Subcutaneous abdominal adipose tissue (tissue), 5 donors: ENCODE measurements around the gene MYCN.

Experiments used
- H3K27ac ChIP-seq: one replicate; pipeline ENCODE4 v1.7.0; 2013; ENCODE audit warnings: low read depth, mild to moderate bottlenecking, inconsistent platforms, low read length, moderate library complexity
- H3K27me3 ChIP-seq, 5 donors: one replicate each; pipeline ENCODE4 v1.7.0; 2013; ENCODE audit warnings: low read length in 5 of 5, inconsistent platforms in 1 of 5; ENCODE audit not compliant: control insufficient read depth in 5 of 5, insufficient read depth in 4 of 5
- H3K36me3 ChIP-seq, 5 donors: one replicate each; pipeline ENCODE4 v1.7.0; 2013; ENCODE audit warnings: low read length in 5 of 5; ENCODE audit not compliant: control insufficient read depth in 5 of 5, insufficient read depth in 5 of 5
- H3K4me1 ChIP-seq, 5 donors: one replicate each; pipeline ENCODE4 v1.7.0; 2013; ENCODE audit warnings: low read length in 5 of 5, mild to moderate bottlenecking in 3 of 5, moderate library complexity in 1 of 5; ENCODE audit not compliant: control insufficient read depth in 5 of 5, insufficient read depth in 5 of 5
- H3K4me3 ChIP-seq, 5 donors: one replicate each; pipeline ENCODE4 v1.7.0; 2013; ENCODE audit warnings: low read length in 5 of 5, low read depth in 1 of 5
- H3K9ac ChIP-seq, 5 donors: one replicate each; pipeline ENCODE4 v1.7.0; 2013; ENCODE audit warnings: low read length in 5 of 5, mild to moderate bottlenecking in 4 of 5, moderate library complexity in 3 of 5
- H3K9me3 ChIP-seq, 5 donors: one replicate each; pipeline ENCODE4 v1.7.0; 2013; ENCODE audit warnings: low read length in 5 of 5; ENCODE audit not compliant: control insufficient read depth in 5 of 5
- donor health status: healthy.
- donor health status: healthy.
- donor health status: healthy.
- donor health status: healthy.
- donor health status: healthy.

The MYCN gene

DNA sequence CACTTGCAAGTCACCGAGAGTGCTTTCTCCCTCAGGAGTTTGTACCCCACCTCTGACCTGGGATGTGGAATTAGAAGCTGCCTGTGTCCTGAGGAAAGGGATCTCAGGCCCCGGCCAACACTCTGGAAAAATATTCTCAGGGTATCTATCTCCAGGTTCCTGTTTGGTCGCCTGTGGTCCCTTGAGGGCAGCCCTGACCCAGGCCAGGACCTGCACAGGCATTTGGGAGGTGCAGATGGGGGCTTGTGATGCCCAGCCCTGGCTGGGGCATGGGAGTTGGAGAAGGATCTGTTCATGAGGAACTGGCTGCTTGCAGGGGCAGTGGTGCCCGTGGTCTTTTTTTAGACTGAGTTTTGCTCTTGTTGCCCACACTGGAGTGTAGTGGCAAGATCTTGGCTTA, 46.3 kb downstream of the MYCN start:
- H3K36me3 ChIP-seq: no peaks in the 10 kb centered on the region
- peaks cover 0 to 8% (median 0%) of the 10 kb centered on the region in 5 donors for H3K4me1 ChIP-seq
- H3K4me3 ChIP-seq: no peak overlapping the region
- H3K9ac ChIP-seq: no peak overlapping the region
- no peaks in the 10 kb centered on the region for H3K9me3 ChIP-seq
- H3K27me3 ChIP-seq: peaks cover 0 to 7% (median 3%) of the 10 kb centered on the region in 5 donors
- H3K27ac ChIP-seq: no peak overlapping the region

GRCh38 chr2:15988733-15989132, 48.4 kb downstream of the MYCN start:
- Histone ChIP-seq H3K4me1 (no peaks in the 10 kb centered on the region), H3K9ac (no peak overlapping the region), H3K4me3 (no peak overlapping the region), H3K27ac (no peak overlapping the region), H3K9me3 (no peaks in the 10 kb centered on the region), H3K36me3 (no peaks in the 10 kb centered on the region), H3K27me3 (peaks cover 0 to 8% (median 3%) of the 10 kb centered on the region in 5 donors)

- Histone ChIP-seq H3K4me1 (no peaks in the 10 kb centered on the region), H3K27ac (no peak overlapping the region)
These were observed 49.2 kb downstream of the MYCN start for GRCh38 chr2:15989559-15989958.

DNA sequence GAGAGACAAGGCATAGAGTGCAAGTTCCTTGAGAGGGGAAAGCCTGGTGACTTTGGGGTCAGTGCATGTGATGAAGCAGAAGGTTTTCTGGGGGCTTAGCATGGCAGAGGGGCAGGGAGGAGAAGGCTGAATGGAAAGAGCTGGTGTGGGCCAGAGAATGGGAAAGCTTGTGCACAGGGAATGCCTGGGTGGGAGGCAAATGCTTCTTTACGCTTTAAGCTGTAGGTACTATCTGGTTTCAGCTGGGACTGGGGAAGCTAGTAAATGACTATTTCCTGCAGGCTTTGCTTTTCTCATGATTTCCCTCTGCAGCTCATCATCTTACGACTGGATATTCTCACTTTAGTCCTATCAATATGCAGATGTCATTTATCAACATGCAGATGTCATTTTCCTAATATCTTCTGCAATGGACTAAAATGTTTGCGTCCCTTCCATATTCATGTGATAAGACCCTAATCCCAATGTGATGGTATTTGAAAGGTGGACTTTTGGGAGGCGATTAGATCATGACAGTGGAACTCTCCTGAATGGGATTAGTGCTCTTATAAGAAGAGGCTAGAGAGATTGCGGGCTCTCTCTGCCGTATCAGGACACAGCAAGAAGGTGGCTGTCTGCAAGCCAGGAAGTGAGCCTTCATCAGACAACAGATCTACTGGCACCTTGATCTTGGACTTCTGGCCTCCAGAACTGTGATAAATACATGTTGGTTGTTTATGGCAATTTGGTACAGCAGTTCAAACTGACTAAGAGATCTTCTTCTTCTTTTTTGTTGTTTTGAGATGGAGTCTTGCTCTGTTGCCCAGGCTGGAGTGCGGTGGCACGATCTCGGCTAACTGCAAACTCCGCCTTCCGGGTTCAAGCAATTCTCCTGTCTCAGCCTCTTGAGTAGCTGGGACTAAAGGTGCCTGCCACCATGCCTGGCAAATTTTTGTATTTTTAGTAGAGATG, 50.1 kb downstream of the MYCN start:
- no peak overlapping the region for H3K9ac ChIP-seq
- no peaks in the 10 kb centered on the region for H3K9me3 ChIP-seq
- no peak overlapping the region for H3K4me3 ChIP-seq
- H3K36me3 ChIP-seq: no peaks in the 10 kb centered on the region
- H3K4me1 ChIP-seq: no peaks in the 10 kb centered on the region
- H3K27me3 ChIP-seq: peaks cover 0 to 8% (median 2%) of the 10 kb centered on the region in 5 donors
- no peak overlapping the region for H3K27ac ChIP-seq

More at GRCh38 chr2:15989559-15989958, 49.2 kb downstream of the MYCN start:
- Histone ChIP-seq H3K36me3 (no peaks in the 10 kb centered on the region), H3K9me3 (no peaks in the 10 kb centered on the region), H3K4me3 (no peak overlapping the region), H3K27me3 (peaks cover 0 to 8% (median 3%) of the 10 kb centered on the region in 5 donors), H3K9ac (no peak overlapping the region)

- Histone ChIP-seq H3K9me3 (no peaks in the 10 kb centered on the region), H3K27ac (no peak overlapping the region), H3K4me1 (no peaks in the 10 kb centered on the region), H3K27me3 (peaks cover 0 to 8% (median 2%) of the 10 kb centered on the region in 5 donors), H3K36me3 (no peaks in the 10 kb centered on the region), H3K4me3 (no peak overlapping the region), H3K9ac (no peak overlapping the region)
These were observed 50.9 kb downstream of the MYCN start for GRCh38 chr2:15991231-15991630.

- Histone ChIP-seq H3K9me3 (no peaks in the 10 kb centered on the region), H3K36me3 (no peaks in the 10 kb centered on the region), H3K4me3 (no peak overlapping the region), H3K9ac (no peak overlapping the region), H3K4me1 (no peaks in the 10 kb centered on the region), H3K27me3 (peaks cover 0 to 7% (median 0%) of the 10 kb centered on the region in 5 donors), H3K27ac (no peak overlapping the region)
These were observed 52.3 kb downstream of the MYCN start for GRCh38 chr2:15992457-15993231.

DNA sequence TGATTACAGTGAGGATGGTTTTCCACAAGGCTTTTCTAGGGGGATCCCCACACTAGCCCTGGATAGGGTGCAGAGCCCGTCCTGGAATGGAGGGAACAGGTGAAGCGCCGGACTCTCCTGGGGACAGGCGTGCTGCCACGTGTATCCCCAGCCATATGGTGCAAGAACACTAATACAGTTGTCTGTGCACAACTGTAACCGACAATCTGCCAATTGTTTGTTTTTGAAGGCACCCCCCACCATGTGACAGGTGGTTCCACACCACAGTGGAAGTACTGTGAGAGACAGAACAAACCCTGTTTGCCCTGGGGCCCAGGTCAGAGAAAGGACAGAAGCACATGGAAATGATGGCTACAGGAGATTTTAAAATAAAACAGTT, 52.9 kb downstream of the MYCN start:
- no peaks in the 10 kb centered on the region for H3K4me1 ChIP-seq
- H3K36me3 ChIP-seq: no peaks in the 10 kb centered on the region
- H3K4me3 ChIP-seq: no peak overlapping the region
- H3K27me3 ChIP-seq: peaks cover 0 to 7% (median 0%) of the 10 kb centered on the region in 5 donors
- no peak overlapping the region for H3K27ac ChIP-seq
- no peaks in the 10 kb centered on the region for H3K9me3 ChIP-seq
- H3K9ac ChIP-seq: no peak overlapping the region

DNA sequence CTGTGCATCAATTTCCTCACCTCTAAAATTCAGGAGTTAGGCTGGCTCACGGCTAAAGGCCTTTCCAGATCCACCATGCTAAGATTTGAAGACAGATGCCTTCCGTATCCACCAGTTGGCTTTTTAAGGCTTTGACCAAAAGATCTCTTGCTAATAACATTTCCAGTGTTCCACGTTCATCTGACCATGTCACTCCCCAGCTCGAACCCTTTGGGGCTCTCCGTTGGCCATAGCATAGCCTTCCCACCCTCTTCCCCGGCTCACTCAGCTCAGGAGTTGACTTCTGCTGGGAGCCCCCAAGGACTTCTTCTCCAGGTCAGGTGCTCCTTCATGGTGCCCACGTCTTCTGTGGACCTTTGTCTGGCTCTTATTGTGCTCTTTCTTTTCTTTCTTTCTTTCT, 53.3 kb downstream of the MYCN start:
- H3K36me3 ChIP-seq: no peaks in the 10 kb centered on the region
- no peak overlapping the region for H3K4me3 ChIP-seq
- H3K9me3 ChIP-seq: no peaks in the 10 kb centered on the region
- no peak overlapping the region for H3K27ac ChIP-seq
- no peak overlapping the region for H3K9ac ChIP-seq
- H3K27me3 ChIP-seq: peaks cover 0 to 7% (median 0%) of the 10 kb centered on the region in 5 donors
- H3K4me1 ChIP-seq: no peaks in the 10 kb centered on the region

GRCh38 chr2:15995603-15996002, 55.3 kb downstream of the MYCN start:
- Histone ChIP-seq H3K4me3 (no peak overlapping the region), H3K36me3 (no peaks in the 10 kb centered on the region), H3K27ac (no peak overlapping the region), H3K9me3 (no peaks in the 10 kb centered on the region), H3K4me1 (no peaks in the 10 kb centered on the region), H3K27me3 (peaks cover 0 to 12% (median 0%) of the 10 kb centered on the region in 5 donors), H3K9ac (no peak overlapping the region)
